ENCODE data around the gene OR1K1. TPM values are rescaled to one million over a fixed set of nuclear protein-coding genes. Genes with fewer than 3 reads are reported as not detected.

Gene OR1K1
- total and polyA plus RNA-seq, 10 of the 15 experiments (the other 5 are each of a cell fraction or from before 2014, with no cell fraction given), result not detected

GRCh38 chr9:122814545-122814944, 14.6 kb downstream of the OR1K1 start:
- intact Hi-C loops (cut with micrococcal nuclease; ENCODE audit: unreplicated experiment) (no loop called here), in situ Hi-C loops (cut with MboI) (loop anchor here (5.0 to 10.0 kb wide), 3 partner anchors 352 to 720 kb away; partner anchors contain the start of gene TTLL11)
- H4K20me1 ChIP-seq (ENCODE audit: control insufficient read depth, insufficient read depth), result no peaks in the 10 kb centered on the region
- ChIA-PET SMC1A (ENCODE audit: uncharacterized antibody, unreplicated experiment) (no interaction called here), CTCF (interaction anchor here (1.8 kb wide), 1 partner anchor 350 kb away, joined by 5 read pairs; no protein-coding TSS in a partner anchor), POLR2A (no interaction called here), RAD21 (ENCODE audit: unreplicated experiment) (interaction anchor here (0.7 kb wide), 2 partner anchors 316 to 736 kb away, joined by 3 read pairs; no protein-coding TSS in a partner anchor)
- FAIRE-seq, result no peak
- no peaks in the 10 kb centered on the region for H3K27me3 ChIP-seq (replicated peaks in 1 of 2; ENCODE audit: control insufficient read depth in 2 of 2, insufficient read depth in 2 of 2, low read length in 1 of 2)
- BruUV-seq (replicated peaks), result no TSS peak
- H3K79me2 ChIP-seq (ENCODE audit: control insufficient read depth, insufficient read depth, low read length), result no peaks in the 10 kb centered on the region
- H3K36me3 ChIP-seq (ENCODE audit: control insufficient read depth in 2 of 2, insufficient read depth in 2 of 2, low read length in 1 of 2), result peaks cover 4 to 9% of the 10 kb centered on the region in 2 experiments; a peak in 2 of 4 replicates
- WGBS (ENCODE audit: insufficient coverage, insufficient replicate concordance, low lambda C conversion rate, missing lambda C conversion rate), result 69% methylated on average over 6 of the region's 6 CpGs
- no peaks in the 10 kb centered on the region for H3K4me1 ChIP-seq (ENCODE audit: control insufficient read depth, insufficient read depth, low read length)
- no peak overlapping the region for H2AFZ ChIP-seq (ENCODE audit: control insufficient read depth, low read depth, low read length)
- H3K27ac ChIP-seq (ENCODE audit: control insufficient read depth, insufficient read depth), result no peak overlapping the region
- H3K9ac ChIP-seq (ENCODE audit: control insufficient read depth, insufficient read depth, low read length), result no peak overlapping the region
- no peak for TF ChIP-seq TARDBP (IDR thresholded peaks at IDR 0.05; ENCODE audit: borderline replicate concordance)
- TF ChIP-seq MTA2 (IDR thresholded peaks at IDR 0.05; ENCODE audit: low read depth), result no peak
- TF ChIP-seq USF2 (IDR thresholded peaks at IDR 0.05; ENCODE audit: borderline replicate concordance, low read depth, low read length), result no peak
- no peak for TF ChIP-seq MTA3 (IDR thresholded peaks at IDR 0.05; ENCODE audit: borderline replicate concordance, low read length)
- no peak for TF ChIP-seq ZNF622 (IDR thresholded peaks at IDR 0.05)
- no peak for TF ChIP-seq MXI1 (IDR thresholded peaks at IDR 0.05; ENCODE audit: low read depth, low read length)
- TF ChIP-seq RUNX3 (IDR thresholded peaks at IDR 0.05; ENCODE audit: low read length), result no peak
- no peak for TF ChIP-seq ESRRA (IDR thresholded peaks at IDR 0.05; ENCODE audit: low read length)
- TF ChIP-seq BCLAF1 (IDR thresholded peaks at IDR 0.05), result no peak
- no peak for TF ChIP-seq JUNB (IDR thresholded peaks at IDR 0.05)
- TF ChIP-seq SP1 (IDR thresholded peaks at IDR 0.05; ENCODE audit: low read depth, low read length), result no peak
- TF ChIP-seq SMAD1 (IDR thresholded peaks at IDR 0.05; ENCODE audit: low read depth, partially characterized antibody), result no peak
- H3K4me3 ChIP-seq, result no peak overlapping the region
- ATAC-seq, result no peak
- no peaks in the 10 kb centered on the region for H3K9me3 ChIP-seq (replicated peaks; ENCODE audit: control insufficient read depth, insufficient read depth, low read length)
- H3K4me2 ChIP-seq (ENCODE audit: control insufficient read depth, insufficient read depth), result no peak overlapping the region
- no peak for DNase-seq (ENCODE audit: low read depth, low spot score)

All from GM12878 (cell line).